Right lobe of liver (tissue), 4 donors: Measurements from ENCODE around the gene ELOVL6.

Experiments used
- POLR2A ChIP-seq: fragments of 450-650 bp; IDR thresholded peaks from one replicate; pipeline ENCODE4 v1.6.1; 2017; ENCODE audit warnings: antibody characterized with exemption, mild to moderate bottlenecking
- TF ChIP-seq, protein P1 (sequence below), 4 donors: fragments of 200-600 bp in 3 of 4; fragments of 450-650 bp in 1 of 4; IDR thresholded peaks; one replicate each; pipeline versions ENCODE4 v1.5.1 to v1.8.0; 2016 to 2022; ENCODE audit warnings: antibody characterized with exemption in 4 of 4, mild to moderate bottlenecking in 2 of 4
- donor health status: DM: no; HTN: no; CAD: no.
- donor health status: DM: no; HTN: no; CAD: no.
- donor health status: DM: no; HTN: yes; CAD: no.

DNA sequence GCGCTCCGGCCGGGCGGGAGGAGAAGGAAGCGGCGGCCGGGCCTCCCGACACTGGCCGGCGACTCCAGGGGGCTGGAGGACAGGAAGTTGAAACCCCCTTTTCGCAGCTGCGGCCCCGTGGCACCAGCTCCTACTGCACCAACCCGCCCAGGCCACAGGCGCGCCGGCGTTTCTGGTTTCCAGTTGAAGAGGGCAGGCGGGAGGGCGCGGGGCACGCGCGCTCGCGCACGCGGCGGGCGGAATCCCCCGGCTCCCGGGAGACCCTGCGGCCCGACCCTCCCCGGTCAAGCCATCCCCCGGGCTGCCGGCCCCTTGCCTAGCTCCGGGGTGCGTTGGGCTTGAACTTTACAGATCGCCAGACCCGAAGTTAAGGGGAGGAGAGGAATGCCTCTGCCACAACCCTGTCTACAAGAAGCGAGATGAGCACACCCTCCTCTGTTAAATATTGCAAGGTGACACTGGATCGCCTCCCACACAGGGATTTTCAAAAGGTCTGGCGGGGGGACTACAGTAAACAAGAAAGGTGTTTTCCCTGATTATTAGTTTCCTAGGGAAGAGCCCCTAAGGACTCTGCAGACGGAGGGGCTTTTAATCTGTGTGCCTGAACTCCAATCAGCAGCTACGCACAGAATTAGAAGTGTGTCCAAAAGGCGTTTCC is 1.4 kb downstream of the ELOVL6 start:
- TF ChIP-seq, protein P1, sequence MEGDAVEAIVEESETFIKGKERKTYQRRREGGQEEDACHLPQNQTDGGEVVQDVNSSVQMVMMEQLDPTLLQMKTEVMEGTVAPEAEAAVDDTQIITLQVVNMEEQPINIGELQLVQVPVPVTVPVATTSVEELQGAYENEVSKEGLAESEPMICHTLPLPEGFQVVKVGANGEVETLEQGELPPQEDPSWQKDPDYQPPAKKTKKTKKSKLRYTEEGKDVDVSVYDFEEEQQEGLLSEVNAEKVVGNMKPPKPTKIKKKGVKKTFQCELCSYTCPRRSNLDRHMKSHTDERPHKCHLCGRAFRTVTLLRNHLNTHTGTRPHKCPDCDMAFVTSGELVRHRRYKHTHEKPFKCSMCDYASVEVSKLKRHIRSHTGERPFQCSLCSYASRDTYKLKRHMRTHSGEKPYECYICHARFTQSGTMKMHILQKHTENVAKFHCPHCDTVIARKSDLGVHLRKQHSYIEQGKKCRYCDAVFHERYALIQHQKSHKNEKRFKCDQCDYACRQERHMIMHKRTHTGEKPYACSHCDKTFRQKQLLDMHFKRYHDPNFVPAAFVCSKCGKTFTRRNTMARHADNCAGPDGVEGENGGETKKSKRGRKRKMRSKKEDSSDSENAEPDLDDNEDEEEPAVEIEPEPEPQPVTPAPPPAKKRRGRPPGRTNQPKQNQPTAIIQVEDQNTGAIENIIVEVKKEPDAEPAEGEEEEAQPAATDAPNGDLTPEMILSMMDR (IDR thresholded peaks at IDR 0.05): no peak
- TF ChIP-seq POLR2A: peak; percentile 54
